Hypothalamus (tissue), 51 donors: ENCODE results near the gene CERS4.
A peak's percentile ranks its signal among the peaks of the same experiment; 100 is the strongest.
"Not testable (repeated sequence)": the region's sequence is repeated elsewhere in the genome, so short reads cannot be mapped to it uniquely, and the experiment has no call there.

Experiments used
- DNase-seq, 51 donors: peaks; one replicate each; lab custom pipeline; 2025; lab: John Stamatoyannopoulos, UW

The CERS4 gene, protein sequence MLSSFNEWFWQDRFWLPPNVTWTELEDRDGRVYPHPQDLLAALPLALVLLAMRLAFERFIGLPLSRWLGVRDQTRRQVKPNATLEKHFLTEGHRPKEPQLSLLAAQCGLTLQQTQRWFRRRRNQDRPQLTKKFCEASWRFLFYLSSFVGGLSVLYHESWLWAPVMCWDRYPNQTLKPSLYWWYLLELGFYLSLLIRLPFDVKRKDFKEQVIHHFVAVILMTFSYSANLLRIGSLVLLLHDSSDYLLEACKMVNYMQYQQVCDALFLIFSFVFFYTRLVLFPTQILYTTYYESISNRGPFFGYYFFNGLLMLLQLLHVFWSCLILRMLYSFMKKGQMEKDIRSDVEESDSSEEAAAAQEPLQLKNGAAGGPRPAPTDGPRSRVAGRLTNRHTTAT

DNA sequence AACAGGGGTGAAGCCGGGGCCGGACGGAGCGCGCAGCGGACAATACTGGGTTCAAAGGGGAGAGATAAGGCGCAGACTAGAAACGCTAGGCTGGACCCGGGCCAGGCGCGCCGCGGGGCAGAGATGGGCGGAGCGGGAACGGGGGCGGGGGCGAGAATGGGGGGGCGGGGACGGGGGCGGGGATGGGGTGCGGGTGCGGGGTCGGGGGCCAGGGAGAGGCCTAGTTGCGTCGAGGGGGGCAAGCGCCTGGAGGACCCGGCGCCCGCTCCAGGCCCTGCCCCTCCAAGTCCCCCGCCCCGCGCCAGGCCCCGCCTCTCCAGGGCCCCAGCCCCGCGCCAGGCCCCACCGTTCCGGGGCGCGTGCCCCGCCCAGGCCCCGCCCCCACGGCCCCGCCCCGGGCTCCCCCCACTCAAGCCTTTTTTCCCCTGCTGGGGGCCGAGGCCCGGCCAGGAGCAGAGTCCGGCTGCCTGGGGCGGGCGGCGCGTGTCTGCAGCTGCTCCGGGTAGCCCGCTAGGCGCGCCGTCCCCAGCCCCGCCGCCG is at the start of gene CERS4:
Gene CERS4, plus strand, starts transcription at position 449 of the 540 bp plus-strand sequence. CDS start 41,707 bp downstream, outside the sequence.
- peak; percentile 25 to 95 (median 84) for DNase-seq

DNA sequence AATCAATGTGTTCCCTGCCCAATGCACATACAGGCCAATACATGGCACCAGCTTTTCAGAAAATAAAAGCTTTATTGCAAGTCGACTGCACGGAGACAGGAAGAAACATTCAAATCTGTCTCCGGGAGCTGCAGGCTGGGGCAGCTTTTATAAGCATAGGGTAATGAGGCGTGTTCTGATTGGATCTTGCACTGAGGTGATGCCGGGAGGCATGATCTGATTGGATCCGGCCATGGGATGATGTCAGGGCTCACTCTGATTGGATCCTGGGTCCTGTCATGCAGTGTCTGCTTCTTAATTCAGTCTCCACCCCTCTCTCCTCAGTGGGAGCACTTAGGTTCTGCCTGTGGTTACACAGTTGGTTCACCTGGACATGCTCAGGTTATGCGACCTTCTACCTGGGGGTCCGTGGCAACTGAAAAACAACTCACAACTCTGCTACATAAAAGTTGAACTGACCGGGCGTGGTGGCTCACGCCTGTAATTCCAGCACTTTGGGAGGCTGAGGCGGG is 48.0 kb upstream of the CERS4 start:
- peak in 12 of 51 donors; percentile 4 to 26 (median 10) for DNase-seq

DNA sequence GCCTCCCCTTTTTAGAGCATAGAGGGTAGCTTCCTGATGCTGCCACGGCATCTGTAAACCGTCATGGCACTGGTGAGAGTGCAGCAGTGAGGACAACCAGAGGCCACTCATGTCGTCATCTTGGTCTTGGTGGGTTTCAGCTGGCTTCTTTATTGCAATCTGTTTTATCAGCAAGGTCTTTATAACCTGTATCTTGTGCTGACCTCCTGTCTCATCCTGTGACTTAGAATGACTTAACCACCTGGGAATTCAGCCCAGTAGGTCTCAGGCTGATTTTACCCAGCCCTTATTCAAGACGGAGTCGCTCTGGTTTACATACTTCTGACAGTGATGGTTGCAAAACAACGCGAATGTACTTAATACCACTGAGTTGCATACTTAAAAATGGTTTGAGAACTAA is 45.4 kb upstream of the CERS4 start:
- DNase-seq: no peak

DNA sequence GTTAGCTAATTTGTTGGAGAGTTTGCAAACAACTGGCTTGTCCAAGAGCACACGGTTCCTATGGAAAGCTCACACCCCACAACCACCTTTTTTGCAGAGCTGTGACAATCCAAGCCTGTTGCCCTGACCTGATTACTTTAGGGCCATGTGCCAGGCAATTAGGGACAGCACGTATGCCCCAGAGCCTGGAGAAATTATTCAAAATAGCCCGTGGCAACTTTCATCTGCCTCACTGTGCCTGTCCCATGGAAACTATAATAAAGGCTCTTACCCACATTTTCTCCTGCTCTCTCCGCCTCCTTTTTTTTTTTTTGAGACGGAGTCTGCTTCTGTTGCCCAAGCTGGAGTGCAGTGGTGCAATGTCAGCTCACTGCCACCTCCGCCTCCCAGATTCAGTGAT is 41.2 kb upstream of the CERS4 start:
- DNase-seq: no peak

DNA sequence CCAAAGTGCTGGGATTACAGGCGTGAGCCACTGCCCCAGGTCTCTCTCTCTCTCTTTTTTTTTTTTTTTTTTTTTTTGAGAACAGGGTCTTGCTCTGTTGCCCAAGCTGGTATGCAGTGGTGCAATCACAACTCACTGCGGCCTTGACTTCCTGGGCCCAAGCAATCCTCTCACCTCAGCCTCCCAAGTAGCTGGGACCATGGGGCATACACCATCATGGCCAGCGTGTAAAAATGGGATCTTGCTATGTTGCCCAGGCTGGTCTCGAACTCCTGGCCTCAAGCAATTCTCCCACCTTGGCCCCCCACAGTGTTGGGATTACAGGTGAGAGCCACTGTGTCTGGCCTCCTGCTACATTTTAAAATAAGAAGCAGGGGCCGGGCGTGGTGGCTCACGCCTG is 40.6 kb upstream of the CERS4 start:
- no peak for DNase-seq

DNA sequence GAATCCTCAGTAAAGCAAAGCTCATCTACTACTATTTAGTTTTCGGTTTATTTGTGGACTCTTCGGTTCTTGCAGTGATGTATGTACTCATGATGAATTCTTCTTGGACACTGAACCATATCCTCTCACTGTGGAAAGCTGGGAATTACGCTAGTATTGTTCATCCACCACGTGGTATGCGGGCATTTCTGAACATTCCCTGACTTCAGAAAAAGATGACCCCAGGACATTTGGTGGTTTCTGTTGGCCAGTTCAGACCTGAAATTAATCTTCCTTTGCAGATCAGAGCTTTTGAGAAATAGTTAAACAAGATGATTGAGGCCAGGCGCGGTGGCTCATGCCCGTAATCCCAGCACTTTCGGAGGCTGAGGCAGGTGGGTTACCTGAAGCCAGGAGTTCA is 34.5 kb upstream of the CERS4 start:
- DNase-seq: no peak

DNA sequence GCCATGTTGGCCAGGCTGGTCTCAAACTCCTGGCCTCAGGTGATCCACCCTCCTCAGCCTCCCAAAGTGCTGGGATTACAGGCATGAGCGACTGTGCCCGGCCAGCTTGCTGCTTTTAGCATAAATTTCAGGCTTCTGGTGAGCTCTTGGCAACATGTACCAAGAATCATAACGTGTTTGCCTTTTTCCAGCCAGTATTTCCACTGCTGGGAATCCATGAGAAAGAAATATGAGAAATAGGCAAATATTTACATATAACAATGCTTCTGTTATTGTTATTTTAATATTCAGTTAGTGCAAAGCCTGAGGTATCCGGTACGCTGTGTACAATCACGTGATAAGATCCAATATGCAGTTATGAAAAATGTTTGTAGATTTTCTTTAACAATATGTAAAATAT is 29.2 kb upstream of the CERS4 start:
- DNase-seq: no peak

DNA sequence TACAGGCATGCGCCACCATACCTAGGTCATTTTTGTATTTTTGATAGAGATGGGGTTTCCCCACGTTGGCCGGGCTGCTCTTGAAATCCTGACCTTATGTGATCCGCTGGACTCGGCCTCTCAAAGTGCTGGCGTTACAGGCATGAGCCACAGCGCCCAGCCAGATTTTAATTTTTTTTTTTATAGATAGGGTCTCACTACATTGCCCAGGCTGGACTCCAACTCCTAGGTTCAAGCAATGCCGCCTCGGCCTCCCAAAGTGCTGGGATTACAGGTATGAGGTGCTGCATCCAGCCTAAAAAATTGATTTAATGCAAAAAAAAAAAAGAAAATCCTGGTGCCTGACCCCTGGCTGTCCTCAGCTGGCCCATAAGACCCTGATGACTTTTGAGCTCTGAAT is 24.9 kb upstream of the CERS4 start:
- no peak for DNase-seq

DNA sequence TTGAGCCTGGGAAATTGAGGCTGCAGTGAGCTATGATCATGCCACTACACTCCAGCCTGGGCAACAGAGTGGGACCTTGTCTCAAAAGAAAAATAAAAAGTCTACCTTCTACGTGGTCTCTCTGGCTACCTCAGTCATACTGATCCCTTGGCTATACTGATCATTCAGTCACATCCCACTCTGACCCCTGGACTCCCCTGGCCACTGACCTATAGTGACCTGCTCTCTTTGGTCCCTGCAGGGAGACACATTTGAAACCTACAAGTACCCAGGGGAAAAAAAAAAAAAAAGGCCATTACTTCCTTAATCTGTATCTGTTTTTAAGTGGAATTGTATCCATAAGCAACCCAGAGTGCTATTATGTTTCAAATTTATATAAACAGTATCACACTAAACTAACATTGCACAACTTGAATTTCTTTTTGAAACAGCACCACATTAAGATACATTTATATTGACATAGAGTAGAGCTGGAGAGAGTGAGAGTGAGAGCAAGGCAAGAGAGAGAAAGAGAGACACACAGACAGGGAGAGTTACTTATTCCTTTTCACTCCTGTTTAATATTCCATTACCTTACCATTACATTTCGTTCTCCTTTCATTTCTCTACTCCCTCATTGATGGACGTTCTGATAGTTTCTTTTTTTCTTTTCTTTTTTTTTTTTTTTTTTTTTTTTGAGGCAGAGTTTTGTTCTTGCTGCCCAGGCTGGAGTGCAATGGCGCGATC is 23.7 kb upstream of the CERS4 start:
- DNase-seq: no peak

DNA sequence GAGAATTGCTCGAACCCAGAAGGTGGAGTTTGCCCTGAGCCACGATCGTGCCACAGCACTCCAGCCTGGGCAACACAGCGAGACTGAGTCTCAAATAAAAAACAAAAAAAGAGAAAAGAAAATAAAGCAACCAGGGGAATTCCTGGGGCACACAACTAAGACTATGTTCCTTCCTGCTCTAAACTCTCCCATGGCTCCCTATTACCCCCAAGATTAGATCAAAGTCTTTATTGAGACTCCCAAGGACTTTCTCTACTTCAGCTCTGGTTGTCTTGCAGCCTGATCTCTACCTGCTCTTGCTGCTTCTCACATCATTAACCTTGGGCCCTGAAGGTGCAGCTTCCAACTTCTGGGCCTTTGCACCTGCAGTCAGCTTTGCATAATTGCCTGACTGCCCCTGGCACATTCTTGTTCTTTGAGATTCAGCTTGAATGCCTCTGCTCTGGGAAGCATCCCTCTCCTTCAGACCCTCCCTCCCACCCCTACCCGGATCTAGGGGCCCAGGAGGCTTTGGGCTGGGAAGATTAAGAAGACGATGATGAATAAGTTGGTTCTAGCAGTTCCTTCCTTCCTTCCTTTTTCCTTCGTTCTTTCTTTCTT is 16.8 kb upstream of the CERS4 start:
- no peak for DNase-seq

DNA sequence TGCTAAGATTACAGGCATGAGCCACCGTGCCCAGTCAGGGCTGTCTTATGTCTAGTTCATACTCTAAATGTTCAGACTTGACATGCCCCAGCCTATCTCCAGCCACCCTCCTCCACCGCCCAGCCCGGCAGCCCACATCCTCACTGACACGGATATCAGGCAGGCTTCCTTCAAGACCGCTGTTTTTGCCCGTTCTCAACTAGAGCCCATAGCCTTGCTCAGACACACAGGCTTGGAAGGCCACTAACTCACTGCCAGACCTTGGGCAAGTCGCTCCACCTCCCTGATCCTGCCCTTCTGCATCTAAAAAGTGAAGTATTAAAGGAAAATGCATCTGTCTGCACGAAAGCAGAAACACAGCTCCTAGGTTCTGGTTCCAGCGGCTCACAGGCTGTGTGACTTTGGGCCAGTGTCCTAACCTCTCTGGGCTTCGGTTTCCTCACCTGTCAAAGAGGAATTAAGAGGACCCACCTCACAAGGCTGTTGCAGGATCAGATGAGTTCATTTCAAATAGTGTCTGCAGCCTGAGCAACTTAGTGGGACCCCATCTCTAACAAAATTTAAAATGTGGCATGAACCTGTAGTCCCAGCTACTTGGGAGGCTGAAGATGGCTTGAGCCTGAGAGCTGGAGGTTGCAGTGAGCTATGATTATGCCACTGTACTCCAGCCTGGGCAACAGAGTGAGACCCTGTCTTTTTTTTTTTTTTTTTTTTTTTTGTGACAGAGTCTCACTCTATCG is 14.5 kb upstream of the CERS4 start:
- no peak for DNase-seq

DNA sequence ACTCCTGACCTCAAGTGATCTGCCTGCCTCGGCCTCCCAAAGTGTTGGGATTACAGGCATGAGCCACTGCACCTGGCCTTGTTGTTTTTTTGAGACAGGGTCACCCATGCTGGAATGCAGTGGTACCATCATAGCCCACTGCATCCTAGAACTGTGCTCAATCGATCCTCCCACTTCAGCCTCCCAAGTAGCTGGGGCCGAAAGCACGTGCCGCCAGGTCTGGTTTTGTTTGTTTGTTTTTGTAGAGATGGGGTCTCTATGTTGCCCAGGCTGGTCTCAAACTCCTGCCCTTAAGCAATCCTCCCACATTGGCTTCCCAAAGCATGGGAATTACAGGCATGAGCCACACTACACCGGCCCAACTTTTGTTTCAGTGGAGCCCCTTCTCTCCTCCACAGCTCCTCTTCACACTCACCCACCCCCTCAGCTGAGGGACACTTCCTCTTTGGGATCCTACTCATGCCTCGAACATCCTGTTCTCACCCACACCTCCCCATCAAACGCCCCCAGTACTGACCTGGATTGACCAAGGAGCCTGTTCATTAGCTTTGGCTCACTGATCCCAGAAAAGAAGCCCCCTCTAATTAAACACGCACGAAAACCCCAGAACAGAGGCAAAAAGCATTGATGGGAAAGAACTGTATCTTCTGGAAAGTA is 12.8 kb upstream of the CERS4 start:
- no peak for DNase-seq

DNA sequence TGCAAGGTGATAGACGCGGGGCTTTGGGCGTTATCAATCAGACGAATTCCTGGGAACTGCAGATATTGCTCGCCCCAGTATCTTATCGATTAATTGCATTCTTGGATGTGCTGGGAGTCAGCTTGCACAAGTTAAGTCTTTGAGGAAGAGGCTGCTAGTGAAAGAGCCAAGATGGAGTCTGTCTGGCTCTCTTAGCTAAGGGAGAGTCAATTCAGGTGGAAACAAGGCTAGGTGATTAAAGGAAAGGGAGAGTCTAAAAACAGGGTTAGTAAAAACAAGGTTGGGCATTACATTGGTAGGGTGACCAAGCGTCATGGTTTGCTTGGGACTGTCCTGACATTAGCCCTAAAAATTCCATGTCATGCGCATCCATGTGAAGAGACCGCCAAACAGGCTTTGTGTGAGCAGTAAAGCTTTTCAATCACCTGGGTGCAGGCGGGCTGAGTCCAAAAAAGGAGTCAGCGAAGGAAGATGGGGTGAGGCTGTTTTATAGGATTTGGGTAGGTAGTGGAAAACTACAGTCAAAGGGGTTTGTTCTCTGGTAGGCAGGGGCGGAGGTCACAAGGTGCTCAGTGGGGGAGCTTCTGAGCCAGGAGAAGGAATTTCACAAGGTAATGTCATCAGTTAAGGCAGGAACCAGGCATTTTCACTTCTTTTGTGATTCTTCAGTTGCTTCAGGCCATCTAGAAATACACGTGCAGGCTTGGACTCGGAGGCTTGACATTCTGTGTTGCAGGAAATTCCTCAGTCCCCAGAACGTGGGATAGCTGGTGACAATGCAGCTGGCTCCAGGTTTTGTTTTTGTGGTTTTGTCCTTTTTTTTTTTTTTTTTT is 5.7 kb upstream of the CERS4 start:
- DNase-seq: not testable (repeated sequence)

DNA sequence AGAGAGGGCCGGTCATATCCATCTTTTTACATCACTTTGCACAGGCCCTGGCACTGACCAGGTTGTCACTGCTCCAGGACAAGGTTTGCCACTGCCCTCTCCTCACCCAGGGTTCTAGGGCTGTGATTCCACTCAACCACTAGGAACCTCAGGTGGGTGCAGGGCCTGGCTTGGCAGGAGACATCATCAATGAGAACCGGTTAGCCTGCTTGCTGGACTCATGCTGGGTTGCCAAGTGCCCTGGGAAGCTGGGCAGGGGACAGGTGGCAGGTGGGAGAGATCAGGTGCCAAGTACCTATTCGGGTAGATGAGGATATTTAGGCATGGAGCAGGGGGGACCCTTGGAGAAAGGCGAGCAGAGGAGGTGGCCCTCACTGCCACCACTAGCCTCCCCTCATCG is 4.2 kb upstream of the CERS4 start:
- no peak for DNase-seq

DNA sequence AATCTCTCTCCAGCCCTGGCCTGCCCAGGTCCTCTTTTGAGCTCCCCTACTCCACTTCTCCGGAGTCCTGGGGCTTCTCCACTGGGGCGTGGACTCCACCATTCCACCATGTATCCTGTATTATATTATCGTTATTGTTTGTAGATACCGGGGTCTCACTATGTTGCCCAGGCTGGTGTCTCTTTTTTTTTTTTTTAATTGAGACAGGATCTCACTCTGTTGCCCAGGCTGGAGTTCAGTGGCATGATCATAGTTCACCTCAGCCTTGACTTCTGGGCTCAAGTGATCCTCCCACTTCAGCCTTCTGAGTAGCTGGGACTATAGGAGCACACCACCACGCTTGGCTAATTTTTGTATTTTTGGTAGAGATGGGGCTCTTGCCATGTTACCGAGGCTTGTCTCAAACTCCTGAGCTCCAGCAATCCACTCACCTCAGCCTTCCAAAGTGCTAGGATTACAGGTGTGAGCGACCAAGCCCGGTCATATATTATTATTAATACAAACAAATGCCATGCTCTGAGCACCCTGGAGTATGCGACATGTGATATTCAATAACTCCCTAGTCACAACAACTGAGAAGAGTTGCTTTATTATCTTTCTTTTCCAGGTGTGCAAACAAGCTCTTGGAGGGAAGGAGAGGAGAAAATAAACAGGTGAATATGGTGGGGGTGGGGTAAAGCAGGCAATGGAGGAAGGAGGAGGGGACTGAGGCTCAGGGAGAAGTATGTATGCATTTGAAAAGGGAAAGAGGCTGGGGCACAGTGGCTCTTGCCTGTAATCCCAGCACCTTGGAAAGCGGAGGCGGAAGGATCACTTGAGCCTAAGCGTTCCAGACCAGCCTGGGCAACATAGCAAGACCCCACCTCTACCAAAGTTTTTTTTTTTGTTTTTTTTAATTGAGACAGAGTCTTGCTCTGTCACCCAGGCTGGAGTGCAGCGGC is 2.8 kb upstream of the CERS4 start:
- DNase-seq: no peak

DNA sequence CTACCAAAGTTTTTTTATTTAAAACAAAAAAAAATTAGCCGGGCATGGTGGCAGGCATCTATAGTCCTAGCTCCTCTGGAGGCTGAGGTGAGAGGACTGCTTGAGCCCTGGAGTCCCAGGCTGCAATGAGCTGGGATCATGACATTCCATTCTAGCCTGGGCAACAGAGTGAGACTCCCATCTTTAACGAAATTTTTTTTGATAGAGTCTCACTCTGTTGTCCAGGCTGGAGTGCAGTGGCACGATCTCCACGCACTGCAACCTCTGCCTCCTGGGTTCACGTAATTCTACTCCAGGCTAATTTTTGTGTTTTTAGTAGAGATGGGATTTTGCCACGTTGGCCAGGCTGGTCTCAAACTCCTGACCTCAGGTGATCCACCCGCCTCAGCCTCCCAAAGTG is 1.8 kb upstream of the CERS4 start:
- not testable (repeated sequence) for DNase-seq

DNA sequence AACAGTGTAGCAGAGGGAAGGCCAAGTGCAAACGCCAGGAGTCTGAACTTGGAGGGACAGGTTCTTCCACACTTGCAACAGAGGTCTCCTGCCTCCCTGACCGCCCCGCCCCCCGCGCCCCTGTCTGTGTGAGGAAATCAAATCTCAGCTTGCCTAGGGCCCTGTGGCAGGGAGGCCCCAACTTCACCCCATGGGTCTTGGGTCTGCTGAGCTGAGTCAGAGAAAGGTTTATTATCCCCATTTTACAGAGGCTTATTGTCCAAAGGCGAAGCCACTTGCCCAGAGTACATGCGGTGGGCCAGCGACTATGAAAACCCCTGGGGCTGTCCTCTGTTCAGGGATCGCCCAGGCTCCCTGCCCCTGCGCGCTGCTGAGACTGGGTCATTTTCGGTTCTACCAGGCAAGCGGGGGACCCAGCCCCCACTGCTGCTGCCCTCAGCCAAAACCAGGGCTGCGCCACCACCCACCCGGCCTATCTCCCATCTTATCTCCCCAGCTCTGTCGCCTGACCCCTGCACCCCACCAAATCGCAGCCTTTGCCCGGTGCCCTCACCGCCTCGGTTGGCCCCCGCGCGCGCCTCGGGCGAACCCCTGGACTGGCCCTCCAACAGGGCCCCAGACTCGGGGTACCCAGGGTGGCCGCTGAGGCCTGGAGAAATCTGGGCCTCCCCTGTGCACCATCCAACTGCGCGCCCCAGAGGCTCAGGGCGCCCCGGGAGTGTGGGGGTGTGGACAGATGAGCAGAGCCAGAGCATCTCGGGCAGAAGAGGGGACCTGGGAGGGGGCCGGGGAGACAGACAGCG is 850 bp upstream of the CERS4 start:
- peak in 46 of 51 donors; percentile 16 to 92 (median 49) for DNase-seq
